T-helper 1 cell (primary cell): Measurements from ENCODE around the gene SYNJ2.

Source experiments
- DNase-seq, 5 donors: peaks; one replicate each; pipeline ENCODE4 v3.0.0-alpha.2; 2012 to 2020

Gene SYNJ2

DNA sequence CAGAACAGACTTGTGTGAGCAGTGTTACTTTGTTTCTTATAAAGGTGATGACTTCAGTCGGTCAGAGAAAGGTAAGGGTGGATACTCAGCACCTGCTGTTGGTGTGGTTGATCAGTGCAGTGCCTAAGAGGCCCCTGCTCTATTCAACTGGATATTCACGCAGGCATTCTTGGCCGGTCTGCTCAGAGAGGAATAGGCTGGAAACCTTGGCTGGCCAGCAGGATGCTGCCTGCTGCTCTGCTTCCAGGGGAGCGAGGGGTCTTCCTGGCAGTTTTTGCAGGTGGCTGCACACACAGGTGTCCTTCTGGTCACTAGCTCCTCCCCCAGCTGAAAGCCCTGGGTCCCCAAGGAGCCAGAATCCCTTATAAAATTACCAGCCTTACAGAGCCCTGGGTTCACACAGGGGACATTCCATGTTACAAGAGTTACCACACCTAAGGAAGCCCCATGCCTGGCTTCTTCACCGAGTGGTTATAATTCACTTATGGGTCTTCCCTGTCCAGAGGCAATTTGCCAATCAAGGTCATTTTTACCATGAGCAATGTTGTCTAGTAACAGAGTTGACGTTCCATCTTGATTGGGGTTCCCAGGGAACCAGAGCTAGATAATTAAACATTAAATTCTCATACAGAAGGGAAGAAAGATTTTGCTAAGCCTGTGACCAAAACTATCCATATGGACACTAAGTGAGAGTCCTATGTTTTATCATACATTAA is 16.4 kb downstream of the SYNJ2 start:
- DNase-seq, result no peak

DNA sequence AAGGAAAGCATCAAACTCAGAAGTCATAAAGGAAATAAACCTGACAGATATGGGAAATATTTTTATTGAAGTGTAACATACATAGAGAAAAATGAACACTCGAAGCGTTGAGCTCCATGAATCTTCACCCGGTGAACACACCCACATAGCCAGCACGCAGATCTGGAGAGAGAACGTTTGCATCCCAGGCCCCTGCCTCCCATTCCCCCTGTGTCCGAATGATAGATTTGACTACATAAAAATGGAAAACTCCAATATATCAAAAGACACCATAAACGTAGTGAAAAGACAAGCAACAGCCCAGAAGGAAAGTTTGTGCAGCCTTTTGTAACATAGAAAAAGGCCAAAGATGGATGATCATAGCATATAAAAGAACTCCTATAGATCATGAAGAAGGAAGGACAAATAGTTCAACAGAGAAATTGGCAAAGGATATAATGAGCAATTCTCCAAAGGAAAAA is 17.1 kb downstream of the SYNJ2 start:
- no peak for DNase-seq

DNA sequence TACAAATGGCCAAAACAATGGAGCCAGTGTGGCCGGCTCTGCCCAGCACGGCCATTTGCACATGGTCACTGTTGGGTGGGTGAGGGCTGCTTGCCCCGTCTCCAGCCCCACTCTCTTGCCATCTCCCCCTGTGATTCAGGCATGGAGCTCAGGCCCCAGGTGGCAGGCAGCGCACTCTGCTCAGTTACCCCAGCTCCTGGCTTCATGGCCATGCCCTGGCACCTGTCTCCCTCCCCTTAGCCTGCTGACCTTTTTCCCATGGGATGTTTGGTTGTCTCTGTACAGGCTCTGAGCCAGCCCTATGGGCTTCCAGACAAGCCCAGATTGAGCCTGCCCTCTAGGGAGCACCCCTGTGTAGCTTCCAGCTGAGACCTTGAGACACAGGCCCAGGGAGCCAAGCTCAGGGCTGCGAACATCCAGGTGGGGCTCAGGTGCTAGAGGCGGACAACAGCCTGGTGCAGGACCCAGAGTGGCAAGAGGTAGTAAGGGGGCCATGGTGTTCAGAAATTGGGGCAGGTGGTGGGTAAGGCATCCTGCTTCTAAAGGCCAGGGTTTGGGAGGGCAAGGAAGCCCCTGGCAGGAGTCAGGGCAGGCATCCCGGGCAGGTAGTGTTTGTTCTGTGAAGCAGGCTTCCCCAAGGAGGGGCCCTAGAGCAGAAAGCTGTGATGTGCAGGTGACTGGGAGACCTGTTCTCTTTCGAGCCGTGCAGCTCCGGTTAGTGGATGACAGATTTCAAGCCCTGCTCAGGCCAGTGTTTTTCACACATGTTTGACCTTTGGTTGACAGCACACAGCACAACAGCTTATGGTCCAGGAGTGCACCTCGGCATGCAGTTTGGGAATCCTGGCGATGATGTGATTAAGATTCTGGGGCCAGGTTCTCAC is 17.7 kb downstream of the SYNJ2 start:
- DNase-seq, result no peak

DNA sequence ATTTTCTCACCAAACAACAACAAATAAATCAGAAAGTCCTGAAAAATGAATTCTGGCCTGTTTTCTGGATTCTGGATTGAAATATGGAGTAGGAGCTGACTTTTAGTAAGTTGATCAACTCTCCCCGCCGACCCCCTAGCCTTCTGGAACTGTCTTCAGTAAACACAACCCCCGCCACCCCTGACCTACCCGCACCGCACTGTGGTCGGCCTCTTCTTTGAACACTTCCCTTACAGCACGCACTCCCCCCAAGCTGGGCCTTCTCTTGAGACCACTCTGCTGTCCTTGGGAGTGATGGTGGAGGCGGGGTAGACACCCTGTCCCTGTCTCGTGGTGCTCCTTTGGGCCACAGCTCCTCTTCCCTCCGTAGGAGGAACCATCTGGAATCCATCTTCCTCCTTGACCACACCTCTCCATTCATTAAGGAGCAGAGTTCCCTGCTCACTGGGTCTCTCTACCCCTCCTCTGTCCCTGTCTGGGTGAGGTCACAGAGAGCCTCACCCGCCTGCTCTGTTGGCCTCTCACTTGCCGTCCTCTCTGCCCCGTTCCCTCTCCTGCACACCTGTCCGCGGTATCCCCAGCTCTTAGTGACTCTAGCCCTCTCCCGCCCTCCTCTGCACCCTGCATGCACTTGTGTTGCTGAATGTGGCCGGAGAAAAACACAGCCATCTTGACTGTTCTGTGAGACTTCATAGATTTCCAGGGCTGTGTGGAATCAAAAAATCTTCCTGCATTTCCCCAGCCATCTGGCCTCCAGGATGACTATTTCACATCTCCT is 19.1 kb downstream of the SYNJ2 start:
- no peak for DNase-seq

DNA sequence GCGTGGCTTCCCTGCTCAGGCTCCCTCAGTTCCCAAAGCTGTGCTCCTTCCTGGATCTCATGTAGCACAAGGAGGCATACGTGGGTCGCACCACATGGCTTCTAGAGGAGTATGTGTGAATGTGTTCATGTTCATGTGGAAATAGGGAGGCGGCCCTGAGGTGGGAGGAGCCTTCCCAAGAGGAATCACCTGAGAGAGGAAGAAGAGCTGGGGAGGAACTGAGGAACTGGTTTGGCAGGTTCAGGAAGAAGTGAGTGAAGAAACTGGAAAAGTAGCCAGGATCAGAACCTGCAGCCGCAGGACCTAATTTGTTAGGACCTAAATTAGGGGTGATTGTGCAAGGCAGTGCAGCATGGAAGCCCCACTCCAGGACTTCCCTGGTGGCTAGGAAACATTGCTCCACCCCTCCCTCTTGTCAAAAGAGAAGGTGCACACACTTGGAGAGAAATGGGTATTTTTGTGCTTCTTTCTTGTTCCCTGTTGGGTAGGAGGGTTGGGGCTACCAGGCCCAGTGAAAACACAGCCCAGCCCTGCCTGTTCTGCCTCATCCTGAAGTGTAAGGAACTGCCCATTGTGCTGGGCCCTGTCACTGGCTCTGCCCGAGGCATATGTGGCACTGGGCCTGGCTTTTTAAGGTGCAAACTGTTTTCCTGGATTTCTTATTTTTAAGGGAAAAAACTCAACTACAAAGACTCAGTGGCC is 20.7 kb downstream of the SYNJ2 start:
- DNase-seq, result no peak

DNA sequence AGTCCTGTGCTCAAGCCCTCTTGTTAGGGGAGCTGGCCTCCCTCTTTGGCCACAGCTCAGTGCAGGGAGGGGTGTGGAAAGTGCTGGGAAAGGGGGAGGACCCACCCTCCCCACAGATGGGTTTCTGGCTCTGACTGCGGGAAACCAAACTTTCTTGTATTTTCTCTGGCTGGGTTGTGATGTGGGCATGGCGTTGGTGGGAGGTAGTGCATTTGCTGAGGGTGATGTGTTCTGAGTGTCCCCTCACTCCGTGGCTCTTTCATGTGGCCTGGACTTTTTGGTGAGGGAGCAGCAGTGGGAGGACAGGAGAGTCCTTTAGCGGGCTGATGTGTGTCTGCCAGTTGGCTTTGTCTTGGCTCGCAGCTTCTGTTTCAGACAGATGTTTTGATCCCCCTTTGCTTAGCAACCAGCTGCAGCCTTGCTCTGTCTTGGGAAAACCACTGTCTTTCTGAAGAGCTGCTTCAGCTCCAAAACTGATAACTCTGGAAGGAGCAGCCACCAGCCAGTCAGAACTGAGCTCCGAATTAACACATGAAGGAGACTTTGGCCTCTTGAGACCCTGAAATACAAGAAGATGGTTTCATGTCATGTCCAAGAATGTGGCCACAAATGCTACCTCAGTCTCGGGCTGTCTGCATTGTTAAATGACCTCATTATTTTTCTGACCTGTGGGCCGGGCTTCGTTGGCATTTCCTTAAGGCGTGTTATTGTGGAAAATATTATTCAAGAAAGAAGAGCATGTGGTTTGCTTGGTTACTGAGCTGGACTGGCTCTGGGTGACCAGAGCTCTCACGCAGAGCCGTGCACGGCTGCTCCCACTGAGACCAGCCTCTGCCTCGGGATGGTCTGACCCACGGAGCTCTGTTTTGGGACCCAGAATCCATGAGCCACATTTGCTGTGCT is 21.5 kb downstream of the SYNJ2 start:
- DNase-seq, result no peak

DNA sequence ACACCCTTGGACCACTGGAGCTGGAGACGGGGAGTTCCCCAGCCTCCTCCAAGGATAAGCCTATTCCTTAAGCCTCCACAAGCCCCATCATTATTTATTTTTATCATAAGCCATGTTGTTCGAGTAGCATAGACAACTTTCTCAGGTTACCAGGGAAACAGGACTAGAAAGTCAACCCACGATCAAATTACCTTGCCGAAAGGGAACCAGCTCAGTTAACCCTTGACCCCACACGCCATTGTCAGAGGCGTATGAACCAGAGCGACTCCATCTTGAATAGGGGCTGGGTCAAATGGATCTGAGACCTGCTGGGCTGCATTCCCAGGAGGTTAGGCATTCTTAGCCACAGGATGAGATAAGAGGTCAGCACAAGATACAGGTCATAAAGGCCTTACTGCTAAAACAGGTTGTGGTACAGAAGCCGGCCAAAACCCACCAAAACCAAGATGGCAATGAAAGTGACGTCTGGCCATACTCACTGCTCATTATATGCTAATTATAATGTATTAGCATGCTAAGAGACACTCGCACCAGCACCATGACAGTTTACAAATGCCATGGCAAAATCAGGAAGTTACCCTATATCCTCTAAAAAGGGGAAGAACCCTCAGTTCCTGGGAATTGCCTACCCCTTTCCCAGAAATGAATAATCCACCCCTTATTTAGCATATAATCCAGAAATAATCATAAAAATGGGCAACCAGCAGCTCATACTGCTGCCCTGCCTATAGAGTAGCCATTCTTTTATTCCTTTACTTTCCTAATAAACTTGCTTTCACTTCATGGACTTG is 22.4 kb downstream of the SYNJ2 start:
- no peak for DNase-seq

DNA sequence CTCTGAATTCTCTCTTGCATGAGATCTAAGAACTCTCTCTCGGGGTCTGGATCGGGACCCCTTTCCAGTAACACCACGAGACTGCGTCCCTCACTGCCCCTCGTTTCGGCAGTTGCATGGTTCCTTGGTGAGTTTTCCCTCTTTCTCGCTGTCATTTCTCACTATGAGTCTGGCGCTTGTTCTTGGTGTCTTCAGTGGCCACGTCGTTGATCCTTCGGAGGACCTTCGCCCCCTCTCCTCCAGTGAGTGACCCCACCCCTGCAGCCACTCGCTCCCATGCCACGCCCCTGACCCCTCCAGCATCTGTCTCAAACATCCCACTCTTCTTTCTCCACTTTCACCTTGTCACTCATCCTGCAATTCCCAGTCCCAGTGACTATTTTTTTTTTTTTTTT is 23.0 kb downstream of the SYNJ2 start:
- DNase-seq, result no peak

DNA sequence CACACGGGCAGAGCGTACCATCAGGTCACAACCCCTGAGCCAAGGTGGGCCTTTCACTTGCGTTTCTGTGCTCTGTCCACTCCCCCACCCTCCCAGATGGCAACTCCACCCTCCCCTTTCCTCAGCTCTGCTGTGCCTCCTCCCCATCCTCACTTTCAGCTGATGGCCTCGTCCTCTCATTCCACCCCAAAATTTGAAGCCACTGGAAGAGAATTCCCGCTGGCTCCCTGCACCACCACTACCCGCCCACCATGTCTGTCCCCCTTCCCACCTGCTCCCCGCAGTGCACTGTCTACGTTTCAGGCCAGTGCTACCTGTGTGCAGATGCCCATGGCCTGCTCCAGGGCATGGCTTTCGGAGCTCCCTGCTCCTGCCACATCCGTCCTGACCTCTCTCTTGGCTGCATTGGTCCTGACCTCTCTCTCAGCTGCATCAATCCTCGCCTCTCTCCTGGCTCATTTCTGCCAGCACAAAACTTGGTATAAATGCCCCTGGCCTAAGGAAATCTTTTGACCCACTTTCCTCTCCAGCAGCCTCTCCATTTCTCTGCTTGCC is 24.0 kb downstream of the SYNJ2 start:
- no peak for DNase-seq

DNA sequence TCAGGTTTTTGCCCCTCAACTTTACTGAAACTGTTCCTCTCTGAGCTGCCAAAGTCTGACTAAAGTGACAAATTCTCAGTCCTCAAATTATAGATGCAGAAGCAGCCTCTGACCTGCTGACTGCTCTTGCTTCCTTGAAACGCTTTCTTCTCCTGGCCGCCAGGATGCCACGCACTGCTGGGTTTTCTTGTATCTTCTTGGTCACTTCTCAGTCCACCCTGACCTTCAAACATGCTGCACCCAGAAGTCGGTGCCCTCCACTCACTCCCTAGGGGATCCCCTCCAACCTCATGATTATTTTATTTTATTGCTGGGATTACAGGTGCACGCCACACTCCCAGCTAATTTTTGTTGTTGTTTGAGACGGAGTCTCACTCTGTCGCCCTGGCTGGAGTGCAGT is 24.7 kb downstream of the SYNJ2 start:
- DNase-seq, result no peak

DNA sequence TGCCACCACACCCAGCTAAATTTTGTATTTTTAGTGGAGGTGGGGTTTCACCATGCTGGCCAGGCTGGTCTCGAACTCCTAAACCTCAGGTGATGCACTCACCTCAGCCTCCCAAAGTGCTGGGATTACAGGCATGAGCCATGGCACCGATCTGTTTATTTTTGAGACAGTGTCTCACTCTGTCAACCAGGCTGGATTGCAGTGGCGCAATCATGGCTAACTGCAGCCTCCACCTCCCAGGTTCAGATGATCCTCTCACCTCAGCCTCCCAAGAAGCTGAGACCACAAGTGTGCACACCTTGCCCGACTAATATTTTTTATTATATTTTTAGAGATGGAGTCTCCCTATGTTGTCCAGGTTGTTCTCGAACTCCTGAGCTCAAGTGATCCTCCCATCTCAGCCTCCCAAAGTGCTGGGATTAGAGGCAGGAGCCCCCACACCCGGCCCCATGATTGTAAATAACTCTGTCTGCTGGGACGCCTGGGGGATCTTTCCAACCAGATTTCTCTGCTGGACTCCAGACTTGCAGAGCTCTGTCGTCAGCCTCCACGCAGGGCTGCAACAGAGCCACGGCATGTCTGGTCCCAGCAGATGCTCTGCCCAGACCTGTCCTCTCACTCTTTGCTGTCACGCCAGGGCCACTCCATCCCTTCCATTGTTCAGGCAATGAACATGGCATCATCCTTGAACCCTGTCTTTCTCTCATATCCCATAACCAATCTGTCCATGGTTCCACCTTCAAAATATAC is 25.3 kb downstream of the SYNJ2 start:
- no peak for DNase-seq

DNA sequence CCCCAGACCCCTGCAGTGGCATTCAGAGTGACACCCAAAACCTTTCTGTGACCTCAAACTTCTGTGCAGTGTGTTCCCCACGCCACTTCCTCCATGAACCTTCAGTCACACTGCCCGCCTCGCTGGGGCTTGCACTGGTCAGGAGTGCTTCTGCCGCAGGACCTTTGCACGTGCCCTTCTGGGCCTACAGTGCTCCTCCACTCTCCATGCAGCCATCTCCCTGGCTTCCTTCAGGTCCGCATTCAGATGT is 27.1 kb downstream of the SYNJ2 start:
- DNase-seq, result no peak

DNA sequence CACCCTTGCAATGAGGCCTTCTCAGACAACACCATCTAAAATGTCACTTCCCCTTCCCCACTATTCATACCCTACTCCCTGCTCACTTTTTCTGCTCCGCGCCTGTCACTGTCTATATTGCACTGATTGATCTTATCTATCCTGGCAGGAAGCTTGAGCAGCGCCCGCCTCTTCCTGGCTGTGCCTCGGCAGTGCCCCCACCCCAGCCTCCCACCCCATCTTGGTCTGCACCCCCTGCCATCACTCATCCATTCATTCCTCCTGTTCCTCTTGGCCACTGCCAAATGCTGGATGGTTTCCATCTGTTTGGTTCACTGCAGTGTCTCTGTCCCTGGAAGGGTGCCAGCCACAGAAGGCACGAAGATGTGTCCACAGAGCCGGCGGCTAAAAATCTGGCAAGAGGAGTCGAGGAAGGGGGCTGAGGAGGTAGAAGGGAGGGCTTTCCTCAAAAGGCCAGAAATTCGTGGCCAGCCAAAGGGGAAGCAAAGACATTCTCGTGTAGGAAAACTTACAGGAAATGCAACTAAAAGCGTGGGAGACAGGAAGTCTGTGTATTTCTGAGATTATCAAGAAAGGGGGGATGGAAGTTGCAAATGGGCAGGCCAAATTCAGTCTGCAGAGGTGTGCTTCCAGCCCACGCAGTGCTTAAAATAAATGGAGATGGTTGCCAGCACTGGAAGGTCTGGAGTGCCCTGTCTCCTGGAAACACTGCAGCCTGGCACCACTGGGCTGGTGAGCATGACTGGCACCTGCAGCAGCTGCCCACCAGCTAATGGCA is 27.6 kb downstream of the SYNJ2 start:
- peak in 2 of 5 donors; percentile 25 to 38 for DNase-seq

DNA sequence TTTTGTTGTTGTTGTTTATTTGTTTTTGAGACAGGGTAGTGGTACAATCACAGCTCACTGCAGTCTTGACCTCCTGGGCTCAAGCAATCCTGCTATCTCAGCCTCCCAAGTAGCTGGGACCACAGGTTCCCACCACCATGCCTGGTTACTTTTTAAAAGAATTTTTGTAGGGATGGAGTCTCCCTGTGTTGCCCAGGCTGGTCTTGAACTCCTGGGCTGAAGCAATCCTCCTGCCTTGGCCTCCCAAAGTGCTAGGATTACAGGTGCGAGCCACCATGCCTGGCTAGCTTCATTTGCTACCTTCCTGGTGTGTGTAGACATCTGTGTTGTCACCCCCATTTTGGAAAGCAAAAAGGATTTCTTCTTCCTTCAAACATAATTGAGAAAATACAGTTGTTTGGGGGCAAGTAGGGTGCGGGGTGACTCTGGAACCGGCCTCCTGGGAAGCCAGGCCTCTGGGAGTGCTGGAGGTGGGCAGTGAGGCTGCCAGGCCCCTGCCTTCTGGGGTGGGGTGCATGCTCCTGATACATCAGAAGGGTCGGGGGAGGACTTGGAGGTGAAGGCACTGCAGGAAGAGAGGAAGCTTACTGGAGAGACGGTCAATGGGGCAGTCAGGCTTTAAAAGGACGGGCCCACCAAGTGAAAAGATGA is 28.4 kb downstream of the SYNJ2 start:
- DNase-seq, result no peak

DNA sequence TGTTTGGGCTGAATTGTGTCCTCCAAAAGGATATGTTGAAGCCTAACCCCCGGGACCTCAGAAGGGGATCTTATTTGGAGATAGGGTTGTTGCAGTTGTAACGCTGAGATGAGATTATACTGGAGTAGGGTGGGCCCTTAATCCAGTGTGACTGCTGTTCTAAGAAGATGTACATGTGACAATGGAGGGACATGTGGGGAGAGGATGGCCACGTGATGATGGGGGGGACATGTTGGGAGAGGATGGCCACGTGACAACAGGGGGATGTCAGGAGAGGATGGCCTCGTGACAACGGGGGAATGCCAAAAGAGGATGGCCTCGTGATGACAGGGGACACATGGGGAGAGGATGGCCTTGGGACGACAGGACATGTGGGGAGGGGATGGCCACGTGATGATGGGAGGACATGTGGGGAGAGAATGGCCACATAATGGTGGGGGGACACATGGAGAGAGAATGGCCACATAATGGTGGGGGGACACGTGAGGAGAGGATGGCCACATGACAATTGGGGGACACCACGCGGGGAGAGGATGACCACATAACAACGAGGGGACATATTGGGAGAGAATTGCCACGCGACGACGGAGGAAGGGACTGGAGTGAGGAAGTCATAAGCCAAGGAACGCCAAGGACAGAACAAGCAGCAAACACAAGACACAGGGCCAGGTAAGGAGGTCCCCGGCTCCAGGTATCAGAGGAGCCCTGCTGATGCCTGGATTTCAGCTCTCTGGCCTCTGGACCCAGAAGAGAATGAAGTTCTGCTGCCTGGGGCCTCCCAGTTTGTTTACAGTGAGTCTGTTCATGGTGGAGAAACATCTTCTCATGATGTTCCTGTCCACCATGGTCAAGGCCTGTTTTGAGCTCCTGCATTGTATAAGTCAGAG is 29.2 kb downstream of the SYNJ2 start:
- DNase-seq, result no peak

DNA sequence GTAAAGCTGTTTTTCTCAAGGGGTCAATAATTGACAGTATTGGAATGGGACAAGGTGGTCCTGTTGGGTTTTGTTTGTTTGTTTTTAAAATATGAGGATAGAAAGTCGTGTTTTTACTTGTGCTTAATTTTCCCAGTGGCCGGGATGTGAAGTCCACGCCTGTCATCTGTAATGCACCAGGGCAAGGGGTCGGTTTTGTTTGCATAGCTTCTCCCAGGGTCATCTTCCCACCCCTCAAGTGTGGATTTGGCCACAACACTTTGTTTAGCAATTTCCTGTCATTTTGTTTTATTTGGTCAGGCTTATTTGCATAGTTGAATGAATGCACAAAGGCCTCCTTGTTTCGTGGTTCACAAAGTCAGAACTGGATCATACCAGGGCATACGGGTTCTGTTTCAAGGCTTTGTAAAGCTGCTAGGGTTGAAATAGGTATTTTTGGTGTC is 29.8 kb downstream of the SYNJ2 start:
- no peak for DNase-seq

DNA sequence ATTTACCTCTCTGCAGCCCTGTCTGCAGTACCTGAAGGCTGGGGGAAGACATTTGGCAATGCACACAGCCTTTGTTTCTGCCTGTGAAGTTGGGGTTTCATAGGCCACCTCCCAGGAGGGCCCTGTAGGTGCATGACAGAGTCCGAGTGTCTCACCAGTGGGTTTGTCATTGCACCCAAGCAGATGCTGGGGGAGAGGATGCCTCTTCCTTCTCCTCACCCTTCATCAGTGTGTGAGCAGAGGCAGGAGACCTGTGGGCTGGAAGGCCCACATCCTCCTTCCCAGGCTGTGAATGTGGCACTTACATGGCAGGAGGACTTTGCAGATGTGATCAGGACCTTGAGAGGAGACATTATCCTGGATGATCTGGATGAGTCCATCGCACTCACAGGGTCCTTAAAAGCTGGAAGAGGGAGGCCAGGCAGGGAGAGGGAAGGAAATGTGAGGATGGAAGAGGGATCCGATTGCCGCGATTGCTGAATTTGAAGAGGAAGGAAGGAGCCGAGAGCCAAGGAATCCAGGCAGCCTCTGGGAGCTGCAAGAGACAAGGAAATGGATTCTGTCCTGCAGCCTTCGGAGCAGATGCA is 30.4 kb downstream of the SYNJ2 start:
- DNase-seq, result no peak
